GM21825 (cell line): Measurements from ENCODE around the gene SCAMP4.

Experiments used
- ATAC-seq: cut with Tn5 transposase; IDR thresholded peaks from one replicate; pipeline ENCODE4 v1.9.1; 2021; ENCODE audit warnings: mild to moderate bottlenecking, moderate library complexity; ENCODE audit not compliant: unreplicated experiment

SCAMP4 gene

DNA sequence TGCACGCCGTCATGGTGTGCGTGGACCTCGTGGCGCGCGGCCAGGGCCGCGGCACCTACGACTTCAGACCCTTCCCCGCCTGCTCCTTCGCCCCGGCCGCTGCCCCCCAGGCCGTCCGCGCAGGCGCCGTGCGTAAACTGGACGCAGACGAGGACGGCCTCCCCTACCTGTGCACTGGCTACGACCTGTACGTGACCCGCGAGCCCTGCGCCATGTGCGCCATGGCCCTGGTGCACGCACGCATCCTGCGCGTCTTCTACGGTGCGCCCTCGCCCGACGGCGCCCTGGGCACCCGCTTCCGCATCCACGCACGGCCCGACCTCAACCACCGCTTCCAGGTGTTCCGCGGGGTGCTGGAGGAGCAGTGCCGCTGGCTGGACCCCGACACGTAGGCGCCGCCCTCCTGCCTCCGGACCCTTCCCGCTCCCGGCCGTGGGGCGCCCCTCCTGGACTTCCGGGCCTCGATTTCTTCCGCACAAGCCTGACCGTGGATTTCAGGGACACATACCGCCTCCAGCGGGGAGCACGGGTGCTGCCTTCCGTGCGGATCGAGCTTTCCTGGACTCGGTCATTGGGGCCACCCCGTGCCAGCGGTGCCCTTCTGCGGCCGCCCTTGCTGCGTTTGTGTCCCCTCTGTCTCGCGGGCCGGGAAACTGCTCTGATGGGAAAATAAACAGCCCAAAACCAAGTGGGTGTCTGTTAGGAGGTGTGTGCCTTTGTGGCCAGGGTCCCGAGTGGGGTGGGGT, 7.7 kb downstream of the SCAMP4 start:
- ATAC-seq, result no peak

DNA sequence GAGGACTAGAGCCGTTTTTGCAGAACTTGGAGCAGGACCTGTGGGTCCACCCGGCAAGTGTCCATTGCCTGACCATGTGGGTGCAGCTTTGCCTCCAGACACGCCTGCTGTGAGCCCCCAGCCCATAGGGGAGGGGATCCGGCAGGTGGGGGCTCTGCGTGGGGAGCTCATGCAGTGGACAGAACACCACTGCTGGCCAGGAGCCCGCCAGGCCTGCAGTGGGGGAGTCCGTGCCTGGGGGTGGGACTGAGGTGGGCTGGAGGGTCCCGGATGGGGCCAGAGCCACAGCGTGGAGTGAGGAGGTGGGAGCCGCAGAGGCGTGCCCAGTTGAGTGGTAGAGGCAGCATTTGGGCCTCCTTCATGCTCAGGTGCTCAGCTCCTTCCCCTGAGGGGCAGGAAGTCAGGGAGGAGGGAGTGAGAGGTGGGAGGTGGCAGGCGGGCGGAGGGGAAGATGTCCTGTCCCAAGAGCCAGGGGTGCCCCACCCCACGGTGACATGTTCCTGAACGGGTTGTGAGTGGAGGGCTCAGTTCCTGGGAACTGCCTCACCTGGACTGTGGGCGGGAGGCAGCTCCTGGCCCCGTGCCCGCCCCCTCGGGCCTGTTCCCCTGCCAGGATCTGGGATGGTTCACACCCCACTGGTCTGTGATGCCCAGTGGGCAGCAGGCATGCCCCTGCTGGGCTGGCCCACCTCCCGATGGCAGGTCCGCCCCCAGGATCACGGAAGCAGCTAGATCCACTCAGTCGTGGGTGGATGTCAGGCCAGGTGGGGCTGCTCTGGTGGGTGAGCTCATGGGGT, 8.8 kb downstream of the SCAMP4 start:
- ATAC-seq, result no peak

DNA sequence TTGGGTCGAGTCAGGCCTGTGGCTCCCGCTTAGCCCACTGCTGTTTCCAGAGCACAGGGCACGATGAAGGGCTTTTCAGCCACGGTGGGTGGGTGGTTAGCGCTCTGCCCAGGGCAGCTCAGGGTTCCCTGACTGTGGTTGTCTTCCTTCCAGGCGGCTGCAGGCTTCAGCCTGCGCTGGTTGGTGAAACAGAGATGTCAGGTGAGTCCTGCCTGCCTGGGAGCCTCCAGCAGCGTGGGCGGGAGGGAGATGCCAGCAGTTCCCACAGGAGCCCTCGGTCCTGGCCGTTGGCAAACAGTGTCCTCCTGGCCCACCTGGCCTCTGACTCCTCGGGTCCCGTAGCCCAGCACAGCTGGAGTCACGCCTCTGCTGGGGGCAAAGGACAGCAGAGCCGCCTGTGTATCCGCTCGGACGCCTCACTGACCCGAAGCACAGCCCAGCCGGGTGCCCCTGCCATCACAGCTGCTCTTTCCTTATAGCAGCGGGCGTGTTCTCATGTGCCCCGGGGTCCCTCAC, 9.7 kb downstream of the SCAMP4 start:
- no peak for ATAC-seq

DNA sequence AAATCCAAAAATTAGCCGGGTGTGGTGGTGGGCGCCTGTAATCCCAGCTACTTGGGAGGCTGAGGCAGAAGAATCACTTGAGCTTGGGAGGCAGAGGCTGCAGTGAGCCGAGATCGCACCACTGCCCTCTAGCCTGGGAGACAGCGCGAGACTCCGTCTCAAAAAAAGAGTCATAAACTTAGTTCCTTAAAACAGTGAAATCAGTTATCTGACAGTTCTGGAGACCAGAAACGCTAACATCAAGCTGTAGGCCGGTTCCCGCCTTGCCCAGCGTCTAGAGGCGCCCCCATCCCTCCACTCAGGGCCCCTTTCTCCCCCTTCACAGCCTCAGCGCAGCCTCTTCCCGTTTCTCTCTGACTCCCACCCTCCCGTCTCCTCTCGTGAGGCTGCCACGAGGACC, 11.9 kb downstream of the SCAMP4 start:
- ATAC-seq, result no peak

DNA sequence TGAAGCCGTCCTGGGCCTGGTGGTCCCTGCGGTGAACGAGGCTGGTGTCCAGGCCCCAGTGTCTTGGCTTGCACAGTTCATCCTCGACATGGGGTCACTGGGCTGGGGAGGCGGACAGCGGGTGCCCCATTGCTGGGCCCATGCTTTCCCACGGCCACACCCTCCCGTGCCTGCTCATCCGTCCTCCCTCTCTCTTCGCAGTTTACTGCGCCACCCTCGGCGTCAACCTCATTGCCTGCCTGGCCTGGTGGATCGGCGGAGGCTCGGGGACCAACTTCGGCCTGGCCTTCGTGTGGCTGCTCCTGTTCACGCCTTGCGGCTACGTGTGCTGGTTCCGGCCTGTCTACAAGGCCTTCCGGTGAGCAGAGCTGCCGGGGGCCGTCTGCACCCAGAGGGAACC, 12.7 kb downstream of the SCAMP4 start:
- no peak for ATAC-seq

DNA sequence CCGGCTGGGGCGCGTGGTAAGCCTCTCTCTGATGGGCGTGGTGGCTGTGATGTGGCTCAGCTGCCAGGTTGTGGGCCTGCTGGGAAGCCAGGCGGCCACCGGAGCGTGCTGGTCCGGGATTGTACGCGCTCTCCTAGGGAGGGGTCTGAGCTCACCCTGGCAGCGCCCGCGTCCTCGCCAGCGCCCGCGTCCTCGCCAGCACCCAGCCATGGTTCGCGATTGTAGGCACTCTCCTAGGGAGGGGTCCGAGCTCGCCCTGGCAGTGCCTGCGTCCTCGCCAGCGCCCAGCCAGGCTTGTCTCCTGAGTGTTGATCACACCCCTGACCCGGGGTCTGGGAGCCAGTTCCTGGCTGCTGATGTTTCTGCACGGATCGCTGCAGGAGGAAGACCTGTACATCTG, 13.8 kb downstream of the SCAMP4 start:
- ATAC-seq, result no peak

DNA sequence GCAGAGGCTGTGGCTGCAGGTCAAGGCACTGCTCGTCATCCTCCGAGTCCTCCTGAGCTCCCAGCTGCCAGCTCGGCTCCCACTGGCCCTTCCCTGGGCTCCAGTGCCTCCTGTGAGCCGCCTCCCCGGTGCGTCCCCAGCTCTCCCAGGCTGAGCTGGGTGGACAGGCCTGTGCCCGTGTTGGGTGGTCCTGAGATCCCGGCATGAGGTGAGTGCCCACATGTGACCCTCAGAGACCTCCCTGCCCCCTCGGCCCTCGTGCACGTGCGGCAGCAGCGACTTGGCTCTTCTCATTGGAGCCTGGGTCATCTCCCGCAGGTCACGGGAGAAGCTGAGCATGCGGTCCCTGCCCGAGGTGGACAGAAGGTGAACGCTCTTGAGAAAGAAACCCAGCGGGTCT, 15.4 kb downstream of the SCAMP4 start:
- no peak for ATAC-seq

DNA sequence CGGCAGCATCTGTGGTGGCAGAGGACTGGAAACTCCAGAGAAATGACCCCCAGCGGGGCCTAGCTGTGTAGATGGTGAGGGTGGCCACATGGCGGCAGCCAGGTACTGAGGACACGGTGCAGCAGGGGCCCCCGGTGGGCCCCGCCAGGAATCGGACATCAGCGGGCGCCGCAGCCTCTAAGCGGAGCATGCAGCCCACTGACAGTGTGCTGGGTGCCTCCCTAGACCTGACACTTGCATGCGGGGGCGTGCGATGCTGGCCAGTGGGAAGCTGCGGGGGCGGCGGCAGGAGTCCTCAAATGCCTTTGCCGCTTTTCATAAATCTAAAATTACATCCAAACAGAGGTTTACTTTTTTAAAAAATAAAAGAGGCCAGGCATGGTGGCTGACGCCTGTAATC, 16.1 kb downstream of the SCAMP4 start:
- no peak for ATAC-seq

DNA sequence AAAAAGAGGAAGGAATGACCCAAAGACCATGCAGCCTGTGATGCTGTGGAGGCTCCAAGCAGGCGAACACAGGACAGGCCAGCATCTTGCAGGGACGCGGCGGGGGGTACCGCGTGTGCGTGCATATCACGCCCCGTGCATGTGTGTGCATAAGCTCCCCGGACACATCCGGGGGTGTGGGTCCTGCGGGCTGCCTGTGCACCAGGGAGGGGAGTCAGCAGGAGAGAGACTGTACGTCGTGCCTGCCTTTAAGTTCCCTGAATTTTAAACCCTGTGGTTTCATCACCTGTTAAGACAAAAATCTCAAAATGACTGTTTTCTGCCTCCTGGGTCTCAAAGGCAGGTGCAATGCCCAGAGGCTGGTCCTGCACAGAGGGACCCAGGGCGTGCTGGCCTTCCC, 16.6 kb downstream of the SCAMP4 start:
- ATAC-seq, result no peak

DNA sequence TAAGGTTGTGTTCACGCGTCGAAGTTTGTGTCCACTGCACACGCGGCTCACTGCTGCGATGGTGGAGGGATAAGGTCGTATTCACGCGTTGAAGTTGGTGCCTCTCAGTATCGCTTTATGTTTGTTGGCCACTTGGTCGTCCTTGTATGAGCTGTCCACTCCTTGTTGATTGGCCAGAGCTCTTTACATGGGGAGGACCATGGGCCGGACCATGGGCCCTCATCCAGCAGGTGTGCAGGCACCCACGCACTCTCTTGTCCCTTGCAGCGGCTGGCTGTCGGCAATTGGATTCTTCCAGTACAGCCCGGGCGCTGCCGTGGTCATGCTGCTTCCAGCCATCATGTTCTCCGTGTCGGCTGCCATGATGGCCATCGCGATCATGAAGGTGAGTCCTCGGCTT, 17.6 kb downstream of the SCAMP4 start:
- ATAC-seq, result no peak

DNA sequence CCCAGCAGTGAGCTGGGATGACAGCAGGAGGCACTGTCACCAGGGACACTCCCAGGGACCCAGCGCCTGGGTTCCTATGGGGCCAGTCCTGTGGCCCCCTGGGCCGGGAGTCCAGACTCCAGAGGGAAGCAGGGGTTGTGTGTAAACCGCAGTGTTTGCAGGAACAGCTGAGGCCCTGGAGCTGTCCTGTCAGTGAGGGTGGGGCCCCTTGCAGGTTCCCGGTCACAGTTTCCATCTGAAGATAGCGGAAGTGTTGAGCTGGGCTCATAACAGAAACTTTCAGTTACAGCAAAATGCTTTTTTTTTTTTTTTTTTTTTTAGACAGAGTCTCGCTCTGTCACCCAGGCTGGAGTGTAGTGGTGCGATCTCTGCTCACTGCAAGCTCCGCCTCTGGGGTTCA, 18.1 kb downstream of the SCAMP4 start:
- ATAC-seq, result no peak

DNA sequence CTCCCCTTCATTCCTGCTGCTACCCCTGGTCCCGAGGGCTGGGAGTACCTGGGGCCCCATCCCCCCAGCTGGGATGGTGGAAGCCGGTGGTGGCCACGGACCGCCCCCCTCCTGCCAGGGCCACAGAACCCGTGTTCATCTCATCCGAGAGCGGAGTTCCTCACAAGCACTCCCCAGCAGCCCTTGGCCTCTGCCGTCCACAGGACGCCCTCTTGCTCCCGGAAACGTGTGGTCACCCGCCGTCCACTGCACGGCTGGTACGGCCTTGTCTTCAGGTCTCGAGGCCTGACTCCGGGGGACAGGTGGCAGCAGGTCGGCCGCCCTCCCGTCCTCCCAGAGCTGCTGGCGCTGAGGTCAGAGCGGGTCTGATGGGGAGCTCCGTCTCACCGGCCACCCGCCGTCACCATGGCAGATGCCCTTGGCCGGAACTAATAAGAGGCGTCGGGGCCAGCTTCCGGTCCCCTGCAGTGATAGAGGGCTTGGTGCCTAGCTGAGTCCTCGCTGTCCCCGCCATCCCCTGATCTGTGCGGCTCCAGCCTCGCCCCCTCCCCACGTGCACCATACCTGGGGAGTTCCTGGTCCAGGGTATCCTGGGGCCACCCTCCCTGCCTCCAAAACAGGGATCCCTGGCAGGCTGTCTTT, 19.2 kb downstream of the SCAMP4 start:
- no peak for ATAC-seq

DNA sequence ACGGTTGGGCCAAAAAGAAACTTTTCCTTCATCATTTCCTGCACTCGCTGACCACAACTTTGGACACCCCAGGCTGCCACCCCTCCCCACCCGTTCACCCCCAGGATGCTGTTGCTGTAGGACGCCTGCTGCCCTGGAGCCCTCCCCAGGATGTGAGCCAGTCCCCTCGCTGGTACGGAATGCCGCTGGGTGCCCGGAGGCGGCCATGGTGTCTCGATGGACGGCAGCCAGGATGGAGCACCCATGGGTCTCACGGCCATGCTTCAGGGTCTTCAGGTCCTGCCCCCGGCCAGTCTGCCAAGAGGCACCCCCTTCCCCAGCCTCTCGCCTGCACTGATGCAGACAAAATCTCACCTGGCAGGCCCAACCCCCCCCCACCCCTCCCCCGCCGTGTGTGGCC, 20.3 kb downstream of the SCAMP4 start:
- no peak for ATAC-seq

DNA sequence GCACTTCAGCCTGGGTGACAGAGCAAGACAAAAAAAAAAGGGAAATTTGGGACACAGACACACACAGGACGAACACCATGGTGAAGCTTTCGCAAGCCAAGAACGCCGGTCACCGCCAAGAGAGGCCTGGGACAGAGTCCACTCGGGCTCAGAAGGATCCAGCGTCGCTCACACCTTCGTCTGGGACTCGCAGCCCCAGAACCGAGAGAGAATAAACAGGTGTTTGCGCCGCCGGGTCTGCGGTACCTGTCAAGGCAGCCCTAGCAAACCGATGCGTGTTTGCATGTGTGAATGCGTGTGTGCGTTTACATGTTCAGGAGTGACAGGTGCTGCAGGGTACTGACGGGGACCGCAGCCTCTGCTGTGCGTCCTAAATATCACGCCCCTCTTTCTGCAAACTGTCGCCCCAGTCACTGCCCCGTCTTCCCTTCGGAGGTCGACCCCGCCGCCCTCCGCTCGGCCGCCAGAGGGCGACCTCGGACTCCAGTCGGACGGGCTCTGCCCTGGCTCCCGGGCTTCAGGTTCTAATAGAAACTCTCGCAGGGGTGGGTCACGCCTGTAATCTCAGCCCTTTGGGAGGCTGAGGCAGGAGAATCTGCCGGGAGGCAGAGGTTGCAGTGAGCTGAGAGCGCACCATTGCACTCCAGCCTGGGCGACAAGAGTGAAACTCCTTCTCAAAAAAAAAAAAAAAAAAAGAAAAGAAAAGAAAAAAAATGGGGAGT, 24.0 kb downstream of the SCAMP4 start:
- peak; percentile 53 for ATAC-seq

DNA sequence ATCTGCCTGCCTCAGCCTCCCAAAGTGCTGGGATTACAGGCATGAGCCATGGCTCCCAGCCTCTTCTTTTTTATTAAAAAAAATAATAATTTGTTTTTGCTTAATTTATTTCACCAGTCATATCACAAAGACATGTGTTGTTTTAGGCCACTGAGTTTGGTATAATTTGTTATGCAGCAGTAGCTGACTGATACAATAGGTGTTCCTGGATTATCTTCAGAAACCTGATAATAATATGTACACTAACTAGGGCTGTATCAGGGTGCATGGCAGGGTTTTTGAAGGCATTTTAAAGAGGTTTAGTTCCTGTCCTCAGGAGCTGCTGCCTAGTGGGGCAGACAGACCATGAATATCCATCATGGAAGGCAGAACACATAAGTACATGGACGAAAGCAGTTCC, 26.2 kb downstream of the SCAMP4 start:
- no peak for ATAC-seq

DNA sequence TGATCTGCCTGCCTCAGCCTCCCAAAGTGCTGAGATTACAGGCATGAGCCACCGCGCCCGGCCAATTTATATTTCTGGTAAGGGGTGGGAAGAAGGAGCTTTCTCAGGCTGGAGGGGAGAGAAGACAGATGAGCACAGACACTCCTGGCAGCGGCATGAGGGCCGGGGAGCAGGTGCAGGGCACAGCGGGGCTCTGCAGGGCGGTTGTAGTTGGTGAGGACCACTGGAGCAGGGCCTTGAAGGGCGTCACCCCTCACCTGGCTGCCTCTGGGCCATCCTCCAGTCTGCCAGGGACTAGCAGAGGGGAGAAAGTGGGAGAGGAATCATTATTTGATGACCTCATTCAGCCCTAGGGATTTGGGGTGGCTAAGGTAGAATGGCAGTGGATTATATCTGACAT, 27.2 kb downstream of the SCAMP4 start:
- no peak for ATAC-seq

DNA sequence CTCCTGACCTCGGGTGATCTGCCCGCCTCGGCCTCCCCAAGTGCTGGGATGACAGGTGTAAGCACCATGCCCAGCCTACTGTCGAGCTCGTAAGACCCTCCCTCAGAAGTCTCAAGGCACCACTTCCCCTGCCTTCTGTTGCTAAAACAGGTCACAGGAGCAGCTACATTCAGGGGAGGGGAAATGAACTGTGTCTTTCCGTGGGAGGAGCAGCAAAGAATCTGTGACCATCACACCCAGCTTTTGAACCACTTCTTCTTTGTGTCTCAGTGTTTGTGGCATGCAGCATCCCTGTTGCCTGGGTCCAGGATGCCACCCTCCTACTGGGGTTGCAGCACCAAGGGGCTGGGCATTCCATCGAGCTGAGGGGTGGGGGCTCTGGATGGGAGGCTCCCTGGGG, 28.0 kb downstream of the SCAMP4 start:
- ATAC-seq, result no peak

DNA sequence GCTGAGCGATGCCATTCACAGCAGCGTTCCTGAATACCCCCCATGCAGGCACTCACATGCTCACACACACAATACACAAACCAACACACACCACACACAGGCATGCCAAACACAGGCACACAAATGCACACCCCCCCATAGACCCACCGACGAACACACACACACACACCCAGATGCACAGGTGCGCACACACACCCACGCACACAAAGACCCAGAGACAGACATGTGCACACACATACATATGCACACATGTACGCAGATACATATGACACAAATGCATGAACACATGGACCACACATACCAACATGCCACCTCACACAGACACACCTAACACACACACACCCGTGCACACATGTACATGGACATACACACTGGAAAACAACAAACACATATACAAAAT, 28.7 kb downstream of the SCAMP4 start:
- ATAC-seq, result no peak

DNA sequence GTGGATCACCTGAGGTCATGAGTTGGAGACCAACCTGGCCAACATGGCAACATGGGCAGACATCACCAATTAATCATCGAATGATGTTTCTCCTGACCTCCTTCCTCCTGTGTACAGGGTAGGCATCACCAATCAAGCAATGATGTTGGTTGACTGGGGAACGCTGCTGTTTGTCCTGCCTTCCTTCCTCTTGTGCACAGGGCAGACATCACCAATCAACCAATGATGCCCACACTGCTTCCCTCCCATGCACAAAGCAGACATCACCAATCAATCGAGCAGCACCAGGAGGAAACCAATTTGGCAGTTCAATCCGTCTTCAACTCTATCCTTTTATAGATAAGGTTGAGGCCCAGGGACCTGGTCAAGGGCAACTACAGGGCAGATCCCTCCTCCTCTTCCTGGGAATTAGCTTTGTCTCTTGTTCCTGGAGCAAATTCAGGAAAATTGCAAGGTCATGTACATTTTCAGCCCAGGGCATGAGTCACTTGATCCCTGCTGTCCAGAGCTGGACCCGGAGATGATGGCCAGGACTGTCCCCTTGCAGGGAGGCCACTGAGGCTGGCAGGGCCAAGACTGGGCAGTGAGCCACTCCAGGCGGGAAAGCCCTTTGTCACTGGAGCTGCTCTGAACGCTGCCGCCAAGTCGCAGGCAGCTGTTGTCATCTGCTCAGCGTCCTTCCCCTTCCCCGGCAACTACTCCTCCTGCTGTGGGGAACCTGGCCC, 30.4 kb downstream of the SCAMP4 start:
- ATAC-seq, result no peak

DNA sequence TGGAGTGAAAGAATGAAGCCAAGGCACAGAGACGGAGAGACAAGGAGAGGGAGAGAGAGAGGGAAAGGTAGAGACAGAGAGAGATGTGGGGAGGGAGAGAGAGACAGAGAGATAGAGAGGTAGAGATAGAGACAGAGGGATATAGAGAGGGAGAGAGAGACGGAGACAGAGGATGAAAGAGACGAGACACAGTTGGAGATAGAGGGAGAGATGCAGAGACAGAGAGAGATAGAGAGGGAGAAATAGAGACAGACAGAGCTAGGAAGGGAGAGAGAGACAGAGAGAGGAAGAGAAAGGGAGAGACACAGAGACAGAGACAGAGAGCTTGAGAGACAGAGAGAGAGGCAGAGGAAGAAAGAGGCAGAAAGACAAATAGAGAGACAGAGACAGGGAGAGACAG, 31.2 kb downstream of the SCAMP4 start:
- ATAC-seq, result no peak
